Hematopoietic multipotent progenitor cell treated with erythropoietin and hydrocortisone succinate and interleukin-3 and kit ligand, for 6 days (in vitro differentiated cells): ENCODE measurements around the gene OR5L2.
"Not testable (repeated sequence)": the region's sequence is repeated elsewhere in the genome, so short reads cannot be mapped to it uniquely, and the experiment has no call there.

Experiments used
- DNase-seq: peaks from one replicate; pipeline ENCODE4 v3.0.0-alpha.2; 2015

OR5L2 gene

DNA sequence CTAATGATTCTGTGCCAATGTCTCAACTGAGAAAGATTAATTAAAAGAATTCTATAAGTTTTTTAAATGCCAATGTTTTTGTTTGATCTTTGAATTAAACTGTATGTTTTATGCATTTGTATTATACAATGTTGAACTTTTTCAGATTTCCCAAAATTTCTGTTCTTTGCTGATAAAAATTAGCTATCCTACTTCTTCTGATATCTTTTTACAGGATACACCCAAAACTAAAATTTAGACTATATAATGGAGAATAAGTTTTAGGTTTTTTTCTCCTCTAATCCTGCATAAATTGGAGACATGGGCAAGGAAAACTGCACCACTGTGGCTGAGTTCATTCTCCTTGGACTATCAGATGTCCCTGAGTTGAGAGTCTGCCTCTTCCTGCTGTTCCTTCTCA, at the start of gene OR5L2:
Gene OR5L2 (plus strand): TSS at position 301 of the 400 bp plus-strand sequence. CDS start 0 bp downstream, at position 301.
- DNase-seq: no peak

GRCh38 chr11:55791606-55792005, 35.4 kb upstream of the OR5L2 start:
- DNase-seq: no peak

GRCh38 chr11:55793321-55793720, 33.7 kb upstream of the OR5L2 start:
- DNase-seq: no peak

GRCh38 chr11:55795256-55795655, 31.8 kb upstream of the OR5L2 start, which contains the start of gene OR5D14:
TSS of gene OR5D14 (plus strand) at chr11:55795556. CDS start at chr11:55795556, 0 bp downstream.
- DNase-seq: no peak

DNA sequence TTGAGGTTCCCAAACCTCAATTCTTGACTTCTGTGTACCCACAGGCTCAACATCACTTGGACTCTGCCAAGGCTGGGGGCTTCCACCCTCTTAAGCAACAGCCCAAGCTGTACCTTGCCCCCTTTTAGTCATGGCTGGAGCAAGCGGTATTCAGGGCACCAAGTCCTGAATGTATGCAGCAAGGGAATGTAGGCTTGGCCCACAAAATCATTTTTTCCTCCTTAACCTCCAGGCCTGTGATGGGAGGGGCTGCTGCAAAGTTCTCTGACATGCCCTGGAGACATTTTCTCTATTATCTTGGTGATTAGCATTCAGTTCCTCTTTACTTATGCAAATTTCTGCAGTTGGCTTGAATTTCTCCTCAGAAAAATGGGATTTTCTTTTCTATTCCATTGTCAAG, 20.8 kb upstream of the OR5L2 start:
- no peak for DNase-seq

GRCh38 chr11:55811067-55811466, 16.0 kb upstream of the OR5L2 start, which contains the start of gene OR5L1:
TSS of gene OR5L1 (plus strand) at chr11:55811367. CDS start at chr11:55811467, 100 bp downstream.
- no peak for DNase-seq

DNA sequence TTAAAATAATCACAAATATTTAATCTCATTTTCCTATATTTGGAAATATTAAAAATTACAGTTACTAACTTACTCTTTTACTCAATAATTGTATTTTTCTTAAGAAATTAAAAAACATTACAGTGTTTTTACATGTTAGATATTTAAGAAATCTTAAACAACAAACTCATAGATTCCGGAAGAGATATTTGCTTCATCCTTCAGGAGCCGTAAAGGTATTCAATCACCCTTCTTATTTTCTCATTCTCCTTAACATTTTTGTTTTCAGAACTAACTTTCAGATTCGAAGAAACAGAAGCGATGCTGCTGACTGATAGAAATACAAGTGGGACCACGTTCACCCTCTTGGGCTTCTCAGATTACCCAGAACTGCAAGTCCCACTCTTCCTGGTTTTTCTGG, 7.7 kb upstream of the OR5L2 start, which contains the start of gene OR5D18:
Gene OR5D18 (plus strand): TSS at position 301 of the 400 bp plus-strand sequence. CDS start 0 bp downstream, at position 301.
- no peak for DNase-seq

DNA sequence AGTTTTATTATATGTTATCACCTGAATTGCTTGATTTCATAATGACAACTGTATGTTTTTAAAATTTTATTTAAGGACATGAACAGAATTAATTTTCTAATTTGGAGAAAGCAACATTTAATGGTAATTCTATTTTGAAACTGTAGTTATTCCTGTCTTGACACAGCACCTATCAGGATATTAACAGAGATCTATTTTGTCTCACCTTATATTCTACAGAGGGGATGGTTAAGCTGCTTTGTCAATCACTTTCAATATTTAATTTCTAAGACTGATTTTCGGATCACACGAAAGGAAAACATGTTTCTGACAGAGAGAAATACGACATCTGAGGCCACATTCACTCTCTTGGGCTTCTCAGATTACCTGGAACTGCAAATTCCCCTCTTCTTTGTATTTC, 11.4 kb downstream of the OR5L2 start, which contains the start of gene OR5D16:
Gene OR5D16 (plus strand): TSS at position 301 of the 400 bp plus-strand sequence. CDS start 0 bp downstream, at position 301.
- DNase-seq: no peak

- no peak for DNase-seq
These were observed 20.4 kb downstream of the OR5L2 start for GRCh38 chr11:55847453-55847852.

DNA sequence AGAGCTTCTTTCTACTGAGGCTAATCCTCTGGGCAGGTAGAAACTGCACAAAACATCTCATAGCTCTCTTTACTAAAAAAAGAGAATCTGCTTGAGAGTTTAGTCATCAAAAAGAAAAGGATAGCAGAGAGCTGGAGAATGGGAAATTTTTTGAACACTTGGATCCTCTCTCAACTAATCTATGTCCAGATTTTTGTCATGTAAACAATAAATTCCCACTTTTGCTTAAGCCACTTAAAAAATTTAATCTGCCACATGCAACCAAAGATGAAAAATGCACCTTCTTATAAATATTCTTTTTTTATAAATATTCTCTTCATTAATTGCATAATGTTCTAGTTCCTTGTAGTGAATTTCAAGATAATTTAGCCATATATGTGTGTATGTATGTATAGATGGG, 22.0 kb downstream of the OR5L2 start:
- DNase-seq: no peak

DNA sequence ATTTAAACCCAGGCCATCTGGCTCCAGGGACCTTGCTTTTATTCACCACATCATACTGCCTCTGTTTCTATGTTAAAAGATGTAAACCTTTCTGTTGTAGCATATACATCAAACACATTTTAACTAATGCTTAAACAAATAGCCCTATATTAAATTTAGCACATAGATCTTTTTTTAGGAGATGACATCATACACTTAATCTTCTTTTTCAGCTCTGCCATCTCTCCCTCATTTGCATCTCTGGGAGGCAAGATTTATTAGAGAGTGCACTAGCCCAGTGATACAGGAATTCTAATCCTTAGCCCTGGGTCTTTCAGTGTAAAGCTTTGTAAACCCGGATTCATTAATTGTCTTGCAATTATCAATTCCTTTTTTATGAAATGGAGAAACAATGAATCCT, 25.1 kb downstream of the OR5L2 start:
- no peak for DNase-seq

- no peak for DNase-seq
These were observed 27.7 kb downstream of the OR5L2 start for GRCh38 chr11:55854704-55855103.

DNA sequence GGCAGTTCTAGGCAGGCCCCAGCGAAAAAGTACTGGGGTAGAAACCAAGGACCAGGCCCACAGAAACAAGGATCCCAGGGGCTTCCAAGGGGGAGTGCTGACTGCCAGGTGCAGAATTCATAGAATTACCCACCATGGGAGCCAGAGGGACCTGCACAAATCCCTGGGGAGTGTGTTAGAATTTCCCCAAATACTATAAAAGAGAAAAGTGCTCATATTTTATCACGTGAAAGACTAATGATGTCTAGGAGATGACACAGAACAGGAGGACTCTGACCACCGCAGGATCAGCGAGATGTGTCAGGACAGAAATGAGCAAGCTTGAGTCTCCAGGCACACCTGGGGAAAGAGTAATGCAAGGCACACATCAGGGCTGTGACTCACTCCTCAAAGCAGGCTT, 40.3 kb downstream of the OR5L2 start:
- not testable (repeated sequence) for DNase-seq

DNA sequence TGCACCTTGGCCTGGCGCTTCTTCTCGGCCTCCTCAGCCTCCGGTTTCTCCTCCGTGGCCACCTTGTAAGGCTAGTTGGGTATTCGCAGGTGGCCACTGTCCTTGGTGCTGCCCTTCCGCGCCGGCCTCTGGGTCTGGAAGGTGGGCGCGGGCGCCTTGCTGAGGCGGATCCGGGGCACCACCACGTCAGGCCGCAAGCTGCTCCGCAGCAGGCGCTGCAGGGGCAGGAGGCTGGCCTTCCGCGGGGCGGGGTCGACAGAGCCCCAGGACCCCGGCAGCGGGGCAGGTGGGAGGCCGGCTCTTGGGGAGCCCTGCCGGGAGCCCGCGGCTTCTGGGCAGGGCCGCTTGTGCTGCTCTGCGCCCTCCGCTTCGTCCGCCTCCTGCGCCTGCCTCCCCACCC, 45.7 kb downstream of the OR5L2 start:
- not testable (repeated sequence) for DNase-seq

DNA sequence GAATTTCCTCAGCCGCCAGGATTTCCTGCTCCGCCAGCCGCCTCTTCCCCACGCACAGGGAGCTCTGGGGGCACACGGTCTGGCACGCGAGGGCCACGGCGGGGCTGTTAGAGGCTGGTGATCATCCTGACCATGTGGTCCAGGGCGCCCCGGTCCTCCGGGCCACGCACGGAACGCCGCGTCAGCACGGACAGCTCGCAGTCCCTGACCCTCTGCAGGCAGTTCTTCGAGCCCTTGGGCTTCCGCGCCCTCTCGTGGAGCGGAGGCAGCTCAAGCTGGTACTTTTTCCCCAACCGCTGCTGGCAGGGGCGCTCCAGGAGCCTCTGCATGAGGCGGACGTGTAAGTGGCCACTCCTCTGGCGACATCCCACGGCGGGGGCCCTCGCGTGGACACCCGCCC, 46.1 kb downstream of the OR5L2 start:
- DNase-seq: not testable (repeated sequence)
